OCI-LY1 (cell line): ENCODE results near the gene STT3B.

Experiments
- EZH2 ChIP-seq: fragments of 200-600 bp; sonication (generic), shearing (Covaris generic); IDR thresholded peaks from 2 replicates; pipeline ENCODE4 v1.8.0; 2017; ENCODE audit warnings: borderline replicate concordance, mixed run types, mild to moderate bottlenecking, antibody characterized with exemption, low read length, moderate library complexity, mixed read lengths
- TF ChIP-seq, protein P1 (sequence below): fragments of 200-600 bp; sonication (generic), shearing (Covaris generic); IDR thresholded peaks from 2 replicates; pipeline ENCODE4 v1.5.1; 2017; ENCODE audit warnings: mild to moderate bottlenecking, antibody characterized with exemption, low read length, moderate library complexity, mixed read lengths

DNA sequence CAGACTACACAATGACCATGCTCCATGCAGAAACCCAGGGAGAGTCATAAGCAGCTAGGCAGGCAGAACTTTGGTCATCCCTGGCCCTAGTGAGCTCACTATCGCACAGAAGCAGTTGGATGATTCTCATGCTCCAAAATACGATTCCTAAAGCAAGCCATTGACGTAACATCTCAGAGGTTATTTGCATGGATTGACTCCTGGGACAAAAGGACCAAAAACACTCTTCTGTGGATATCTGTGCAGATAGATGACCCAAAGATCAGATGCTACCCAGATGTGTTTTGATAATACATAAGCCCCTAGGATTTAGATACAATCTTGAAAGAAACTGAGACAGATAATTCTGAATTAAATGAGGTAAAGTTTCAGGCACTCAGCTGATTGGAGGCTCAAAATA is 33.4 kb upstream of the STT3B start:
- TF ChIP-seq, protein P1, sequence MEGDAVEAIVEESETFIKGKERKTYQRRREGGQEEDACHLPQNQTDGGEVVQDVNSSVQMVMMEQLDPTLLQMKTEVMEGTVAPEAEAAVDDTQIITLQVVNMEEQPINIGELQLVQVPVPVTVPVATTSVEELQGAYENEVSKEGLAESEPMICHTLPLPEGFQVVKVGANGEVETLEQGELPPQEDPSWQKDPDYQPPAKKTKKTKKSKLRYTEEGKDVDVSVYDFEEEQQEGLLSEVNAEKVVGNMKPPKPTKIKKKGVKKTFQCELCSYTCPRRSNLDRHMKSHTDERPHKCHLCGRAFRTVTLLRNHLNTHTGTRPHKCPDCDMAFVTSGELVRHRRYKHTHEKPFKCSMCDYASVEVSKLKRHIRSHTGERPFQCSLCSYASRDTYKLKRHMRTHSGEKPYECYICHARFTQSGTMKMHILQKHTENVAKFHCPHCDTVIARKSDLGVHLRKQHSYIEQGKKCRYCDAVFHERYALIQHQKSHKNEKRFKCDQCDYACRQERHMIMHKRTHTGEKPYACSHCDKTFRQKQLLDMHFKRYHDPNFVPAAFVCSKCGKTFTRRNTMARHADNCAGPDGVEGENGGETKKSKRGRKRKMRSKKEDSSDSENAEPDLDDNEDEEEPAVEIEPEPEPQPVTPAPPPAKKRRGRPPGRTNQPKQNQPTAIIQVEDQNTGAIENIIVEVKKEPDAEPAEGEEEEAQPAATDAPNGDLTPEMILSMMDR: no peak
- no peak for TF ChIP-seq EZH2
